ENCODE results near the gene AHDC1. TPM values are rescaled to one million over a fixed set of nuclear protein-coding genes. Genes with fewer than 3 reads are reported as not detected.

The AHDC1 gene
- total and polyA plus RNA-seq, 2 of the 13 experiments (the other 11 are each of a cell fraction or from before 2014, with no cell fraction given) = 1.0 to 2.7 TPM

DNA sequence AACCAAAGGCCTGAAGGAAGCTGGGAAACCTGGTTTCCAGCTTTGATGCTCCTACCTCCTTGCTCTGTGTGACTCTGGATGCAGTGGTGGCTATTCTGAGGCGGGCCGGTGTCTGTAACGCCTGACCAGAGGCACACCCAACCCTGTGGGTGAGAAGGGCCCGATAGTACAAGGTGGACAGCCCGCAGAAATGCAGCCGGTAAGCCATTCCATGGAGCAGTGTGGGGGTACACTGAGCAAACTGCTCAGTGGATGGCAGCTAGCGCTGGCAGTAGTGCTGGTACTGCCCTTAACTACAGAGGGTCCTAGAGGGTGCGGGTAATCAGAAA, 36.0 kb downstream of the AHDC1 start:
- in situ Hi-C loops (cut with HindIII; ENCODE audit: extremely low pct_ligation_motif_present, low pct_unique_long_range_greater_than_20kb) (no loop called here), intact Hi-C loops (cut with micrococcal nuclease; ENCODE audit: unreplicated experiment) (loop anchor here (5.0 kb wide), 1 partner anchor 34 kb away; the partner anchor contains the start of gene AHDC1)
- H3K9ac ChIP-seq (ENCODE audit: insufficient read depth, low read depth, low read length) = peak overlapping the region; percentile 66
- POLR2A ChIA-PET = interaction anchor here (0.9 to 4.2 kb wide), 8 partner anchors 11 to 41 kb away, joined by 3 to 38 read pairs (median 10); partner anchors contain the start of gene AHDC1
- no peaks in the 10 kb centered on the region for H3K9me3 ChIP-seq (ENCODE audit: low read length)
- peak; percentile 11 for ATAC-seq
- peak overlapping the region; percentile 95 for H3K4me2 ChIP-seq (ENCODE audit: low read depth, low read length)
- DNase-seq (ENCODE audit: low spot score) = no peak
- no peak overlapping the region for H2AFZ ChIP-seq (ENCODE audit: low read length)
- H3K4me3 ChIP-seq (replicated peaks in 1 of 3; ENCODE audit: insufficient read depth in 1 of 3, low read depth in 2 of 3, low read length in 3 of 3) = peak overlapping the region; percentile 38 to 66 (median 54)
- FAIRE-seq = no peak
- H3K36me3 ChIP-seq (replicated peaks in 1 of 2; ENCODE audit: control insufficient read depth in 1 of 2, insufficient read depth in 2 of 2, low read length in 2 of 2) = no peaks in the 10 kb centered on the region
- peaks cover 28% of the 10 kb centered on the region for H3K79me2 ChIP-seq (ENCODE audit: insufficient read depth, low read length)
- 27% methylated on average over 8 of the region's 8 CpGs for WGBS (ENCODE audit: low lambda C conversion rate)
- peaks cover 96% of the 10 kb centered on the region for H3K4me1 ChIP-seq (ENCODE audit: insufficient read depth, low read length)
- peaks cover 8% of the 10 kb centered on the region for H4K20me1 ChIP-seq (ENCODE audit: insufficient read depth, low read length)
- no TSS peak for BruUV-seq (replicated peaks)
- H3K27me3 ChIP-seq (ENCODE audit: control insufficient read depth in 1 of 2, insufficient read depth in 2 of 2, low read length in 2 of 2) = no peaks in the 10 kb centered on the region
- CTCF ChIA-PET (ENCODE audit: low intra/inter-chr PET ratio, low total read pairs) = interaction anchor here (0.9 to 1.4 kb wide), 4 partner anchors 11 to 94 kb away, joined by 3 to 7 read pairs (median 3); no protein-coding TSS in a partner anchor
- peak overlapping the region; percentile 67 for H3K27ac ChIP-seq (ENCODE audit: extremely low read length, insufficient read depth, low read length)
- TF ChIP-seq LCORL (IDR thresholded peaks at IDR 0.05) (no peak), LCORL (CRISPR knock-in tag; IDR thresholded peaks at IDR 0.05) (no peak), NR2F2 (IDR thresholded peaks at IDR 0.05; ENCODE audit: borderline replicate concordance, low read depth) (peak; percentile 27; the same call in 1 of the 2 replicates), ATRX (CRISPR knock-in tag; IDR thresholded peaks at IDR 0.05; ENCODE audit: borderline replicate concordance) (no peak), ESRRA (CRISPR knock-in tag; IDR thresholded peaks at IDR 0.05; ENCODE audit: low read depth) (0 out of 2 replicates have a peak, but pooled peaks have one; percentile 35), ZNF335 (CRISPR knock-in tag; IDR thresholded peaks at IDR 0.05) (no peak), ZNF709 (CRISPR knock-in tag; IDR thresholded peaks at IDR 0.05) (0 out of 2 replicates have a peak, but pooled peaks have one; percentile 47), ZNF124 (CRISPR knock-in tag; IDR thresholded peaks at IDR 0.05) (no peak), PHF8 (CRISPR knock-in tag; IDR thresholded peaks at IDR 0.05) (0 out of 2 replicates have a peak, but pooled peaks have one; percentile 17), KDM3A (CRISPR knock-in tag; IDR thresholded peaks at IDR 0.05; ENCODE audit: low read depth) (peak; percentile 4; the same call in 1 of the 2 replicates), NONO (IDR thresholded peaks at IDR 0.05) (no peak), NONO (CRISPR knock-in tag; conservative IDR thresholded peaks at IDR 0.05) (0 out of 2 replicates have a peak, but pooled peaks have one; percentile 47), ZNF598 (CRISPR knock-in tag; IDR thresholded peaks at IDR 0.05; ENCODE audit: borderline replicate concordance) (0 out of 2 replicates have a peak, but pooled peaks have one; percentile 35)
- TF ChIP-seq, protein P1, sequence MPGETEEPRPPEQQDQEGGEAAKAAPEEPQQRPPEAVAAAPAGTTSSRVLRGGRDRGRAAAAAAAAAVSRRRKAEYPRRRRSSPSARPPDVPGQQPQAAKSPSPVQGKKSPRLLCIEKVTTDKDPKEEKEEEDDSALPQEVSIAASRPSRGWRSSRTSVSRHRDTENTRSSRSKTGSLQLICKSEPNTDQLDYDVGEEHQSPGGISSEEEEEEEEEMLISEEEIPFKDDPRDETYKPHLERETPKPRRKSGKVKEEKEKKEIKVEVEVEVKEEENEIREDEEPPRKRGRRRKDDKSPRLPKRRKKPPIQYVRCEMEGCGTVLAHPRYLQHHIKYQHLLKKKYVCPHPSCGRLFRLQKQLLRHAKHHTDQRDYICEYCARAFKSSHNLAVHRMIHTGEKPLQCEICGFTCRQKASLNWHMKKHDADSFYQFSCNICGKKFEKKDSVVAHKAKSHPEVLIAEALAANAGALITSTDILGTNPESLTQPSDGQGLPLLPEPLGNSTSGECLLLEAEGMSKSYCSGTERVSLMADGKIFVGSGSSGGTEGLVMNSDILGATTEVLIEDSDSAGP (CRISPR knock-in tag; IDR thresholded peaks at IDR 0.05; ENCODE audit: borderline replicate concordance) = peak; percentile 39; the same call in 1 of the 2 replicates
- TF ChIP-seq, protein P2, sequence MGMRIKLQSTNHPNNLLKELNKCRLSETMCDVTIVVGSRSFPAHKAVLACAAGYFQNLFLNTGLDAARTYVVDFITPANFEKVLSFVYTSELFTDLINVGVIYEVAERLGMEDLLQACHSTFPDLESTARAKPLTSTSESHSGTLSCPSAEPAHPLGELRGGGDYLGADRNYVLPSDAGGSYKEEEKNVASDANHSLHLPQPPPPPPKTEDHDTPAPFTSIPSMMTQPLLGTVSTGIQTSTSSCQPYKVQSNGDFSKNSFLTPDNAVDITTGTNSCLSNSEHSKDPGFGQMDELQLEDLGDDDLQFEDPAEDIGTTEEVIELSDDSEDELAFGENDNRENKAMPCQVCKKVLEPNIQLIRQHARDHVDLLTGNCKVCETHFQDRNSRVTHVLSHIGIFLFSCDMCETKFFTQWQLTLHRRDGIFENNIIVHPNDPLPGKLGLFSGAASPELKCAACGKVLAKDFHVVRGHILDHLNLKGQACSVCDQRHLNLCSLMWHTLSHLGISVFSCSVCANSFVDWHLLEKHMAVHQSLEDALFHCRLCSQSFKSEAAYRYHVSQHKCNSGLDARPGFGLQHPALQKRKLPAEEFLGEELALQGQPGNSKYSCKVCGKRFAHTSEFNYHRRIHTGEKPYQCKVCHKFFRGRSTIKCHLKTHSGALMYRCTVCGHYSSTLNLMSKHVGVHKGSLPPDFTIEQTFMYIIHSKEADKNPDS (CRISPR knock-in tag; IDR thresholded peaks at IDR 0.05) = 0 out of 2 replicates have a peak, but pooled peaks have one; percentile 28
- TF ChIP-seq, protein P3, sequence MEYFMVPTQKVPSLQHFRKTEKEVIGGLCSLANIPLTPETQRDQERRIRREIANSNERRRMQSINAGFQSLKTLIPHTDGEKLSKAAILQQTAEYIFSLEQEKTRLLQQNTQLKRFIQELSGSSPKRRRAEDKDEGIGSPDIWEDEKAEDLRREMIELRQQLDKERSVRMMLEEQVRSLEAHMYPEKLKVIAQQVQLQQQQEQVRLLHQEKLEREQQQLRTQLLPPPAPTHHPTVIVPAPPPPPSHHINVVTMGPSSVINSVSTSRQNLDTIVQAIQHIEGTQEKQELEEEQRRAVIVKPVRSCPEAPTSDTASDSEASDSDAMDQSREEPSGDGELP (IDR thresholded peaks at IDR 0.05; ENCODE audit: borderline replicate concordance, low read depth) = no peak
- TF ChIP-seq, protein P4, sequence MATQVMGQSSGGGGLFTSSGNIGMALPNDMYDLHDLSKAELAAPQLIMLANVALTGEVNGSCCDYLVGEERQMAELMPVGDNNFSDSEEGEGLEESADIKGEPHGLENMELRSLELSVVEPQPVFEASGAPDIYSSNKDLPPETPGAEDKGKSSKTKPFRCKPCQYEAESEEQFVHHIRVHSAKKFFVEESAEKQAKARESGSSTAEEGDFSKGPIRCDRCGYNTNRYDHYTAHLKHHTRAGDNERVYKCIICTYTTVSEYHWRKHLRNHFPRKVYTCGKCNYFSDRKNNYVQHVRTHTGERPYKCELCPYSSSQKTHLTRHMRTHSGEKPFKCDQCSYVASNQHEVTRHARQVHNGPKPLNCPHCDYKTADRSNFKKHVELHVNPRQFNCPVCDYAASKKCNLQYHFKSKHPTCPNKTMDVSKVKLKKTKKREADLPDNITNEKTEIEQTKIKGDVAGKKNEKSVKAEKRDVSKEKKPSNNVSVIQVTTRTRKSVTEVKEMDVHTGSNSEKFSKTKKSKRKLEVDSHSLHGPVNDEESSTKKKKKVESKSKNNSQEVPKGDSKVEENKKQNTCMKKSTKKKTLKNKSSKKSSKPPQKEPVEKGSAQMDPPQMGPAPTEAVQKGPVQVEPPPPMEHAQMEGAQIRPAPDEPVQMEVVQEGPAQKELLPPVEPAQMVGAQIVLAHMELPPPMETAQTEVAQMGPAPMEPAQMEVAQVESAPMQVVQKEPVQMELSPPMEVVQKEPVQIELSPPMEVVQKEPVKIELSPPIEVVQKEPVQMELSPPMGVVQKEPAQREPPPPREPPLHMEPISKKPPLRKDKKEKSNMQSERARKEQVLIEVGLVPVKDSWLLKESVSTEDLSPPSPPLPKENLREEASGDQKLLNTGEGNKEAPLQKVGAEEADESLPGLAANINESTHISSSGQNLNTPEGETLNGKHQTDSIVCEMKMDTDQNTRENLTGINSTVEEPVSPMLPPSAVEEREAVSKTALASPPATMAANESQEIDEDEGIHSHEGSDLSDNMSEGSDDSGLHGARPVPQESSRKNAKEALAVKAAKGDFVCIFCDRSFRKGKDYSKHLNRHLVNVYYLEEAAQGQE (IDR thresholded peaks at IDR 0.05; ENCODE audit: borderline replicate concordance in 1 of 2, low read depth in 1 of 2, low read length in 2 of 2) = no peak

All from HepG2 (cell line).